GM19324 (cell line): ENCODE measurements around the gene RGS6.

ENCODE experiments used
- ATAC-seq: cut with Tn5 transposase; IDR thresholded peaks from one replicate; pipeline ENCODE4 v1.9.1; 2021; ENCODE audit warnings: mild to moderate bottlenecking, moderate library complexity; ENCODE audit not compliant: unreplicated experiment, low FRiP score

RGS6 gene

DNA sequence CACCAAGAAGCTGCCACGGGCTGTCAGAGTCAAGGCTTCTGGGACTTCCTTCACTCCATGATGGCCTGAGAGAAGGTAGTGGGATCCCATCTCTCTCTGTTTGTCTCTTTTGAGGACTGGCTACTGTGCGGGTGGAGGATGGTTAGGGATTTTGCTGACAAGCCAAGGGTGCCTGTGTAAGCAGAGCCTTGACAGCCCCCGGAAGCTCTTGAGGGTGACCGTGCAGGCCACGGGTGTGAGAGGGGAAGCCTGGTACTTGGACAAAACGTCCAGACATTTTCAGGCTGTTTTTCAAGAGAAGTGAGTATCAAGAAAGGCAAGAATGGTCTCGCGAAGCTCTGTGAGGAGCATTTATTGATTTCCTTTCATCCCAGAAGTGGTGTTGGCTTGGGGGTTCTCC, 609.3 kb downstream of the RGS6 start:
- ATAC-seq, result no peak

DNA sequence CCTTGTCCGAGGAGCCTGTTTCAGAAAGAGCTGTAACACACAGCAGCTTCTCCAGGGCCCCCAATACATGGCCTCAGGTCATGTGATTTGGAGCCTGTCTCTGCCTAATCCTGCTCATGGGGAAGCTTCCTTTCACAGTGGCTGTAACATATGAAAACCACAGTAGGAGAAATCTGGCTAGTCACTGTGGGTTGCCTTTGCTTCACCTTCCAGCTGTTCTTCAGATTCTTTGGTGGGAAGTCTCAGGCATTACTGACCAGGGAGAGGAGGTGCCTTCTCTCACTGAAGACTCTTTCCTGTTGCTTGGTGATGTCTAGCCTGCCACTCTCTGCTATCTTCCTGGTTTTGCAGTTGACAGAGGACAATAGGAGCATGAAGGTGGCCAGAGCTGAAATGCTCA, 611.1 kb downstream of the RGS6 start:
- no peak for ATAC-seq

DNA sequence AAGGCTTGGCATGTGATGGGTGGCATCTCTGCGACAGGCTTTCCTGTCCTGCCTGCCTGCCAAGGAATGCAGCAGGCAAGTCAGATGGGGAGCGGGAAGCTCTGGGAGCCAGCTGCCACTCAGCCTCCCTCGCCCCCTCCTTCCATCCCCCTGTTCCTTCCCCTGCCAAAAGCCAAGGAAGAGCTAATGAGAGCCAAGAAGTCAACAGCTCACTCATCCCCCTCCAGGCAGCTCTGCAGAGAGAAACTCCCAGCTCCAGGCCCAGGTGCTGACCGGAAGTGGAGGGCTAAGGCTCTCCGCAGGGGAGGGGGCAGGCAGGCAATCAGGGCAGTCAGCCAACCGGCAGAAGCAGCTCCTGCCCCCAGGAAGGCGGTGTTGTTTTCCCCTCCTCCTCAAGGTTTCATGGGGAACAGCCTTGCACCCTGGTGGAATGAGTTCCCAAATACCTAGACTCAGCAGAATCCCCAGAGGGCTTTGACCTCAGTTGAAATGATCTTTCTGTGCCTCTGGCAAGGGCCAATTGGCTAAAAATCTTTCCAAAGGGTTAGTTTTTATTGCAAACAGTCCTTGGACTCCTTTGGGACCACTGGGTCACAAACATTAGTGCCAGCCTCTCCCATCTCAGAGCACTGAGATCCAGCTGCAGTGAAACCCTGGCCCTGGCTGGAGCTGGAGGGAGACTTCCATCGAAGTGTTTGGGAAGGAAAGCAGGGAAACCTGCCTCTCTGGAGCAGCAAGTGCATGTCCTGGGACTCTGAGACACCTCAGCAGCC, 612.6 kb downstream of the RGS6 start:
- no peak for ATAC-seq

DNA sequence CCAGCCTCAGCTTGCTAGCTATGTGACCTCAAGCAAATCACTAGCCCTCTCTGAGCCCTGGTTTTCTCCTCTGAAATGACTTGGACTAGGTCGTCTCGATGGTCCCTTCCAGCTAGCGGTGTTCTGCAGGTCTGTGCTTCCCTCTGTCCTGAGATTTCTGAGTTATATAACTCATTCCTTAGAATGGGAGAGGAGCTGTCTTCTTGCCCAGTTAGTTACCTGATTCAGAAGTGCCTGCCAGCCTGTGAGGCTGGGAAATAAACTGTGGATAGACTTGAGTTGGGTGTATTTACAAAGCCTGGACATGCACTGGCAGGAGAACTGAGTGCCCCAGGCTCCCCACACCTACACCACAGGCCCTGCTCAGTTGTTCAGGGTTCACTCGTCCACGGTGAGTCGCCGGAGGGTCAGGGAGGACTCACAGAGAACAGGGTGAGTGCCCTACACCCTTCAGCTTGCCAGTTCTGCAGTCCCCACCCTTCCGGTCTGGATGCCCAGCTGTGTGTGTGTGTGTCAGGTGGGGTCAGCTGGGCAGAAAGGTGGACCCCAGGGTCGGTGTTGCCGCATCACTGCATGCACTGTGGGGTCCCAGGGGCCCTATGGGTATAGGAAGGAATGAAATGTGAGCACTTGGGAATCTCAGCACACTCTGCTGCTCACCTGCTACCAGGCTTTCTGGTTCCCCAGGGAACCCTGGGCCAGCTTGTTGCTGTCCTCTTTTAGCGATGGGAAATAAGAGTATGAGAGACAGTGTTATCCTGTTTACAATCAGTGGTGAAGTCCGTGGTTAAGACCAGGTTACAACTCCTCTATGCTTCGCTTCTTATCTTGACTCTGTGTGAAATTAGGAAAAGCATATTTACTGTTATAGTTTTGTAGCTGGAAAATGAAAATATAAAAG, 613.4 kb downstream of the RGS6 start:
- ATAC-seq, result no peak

DNA sequence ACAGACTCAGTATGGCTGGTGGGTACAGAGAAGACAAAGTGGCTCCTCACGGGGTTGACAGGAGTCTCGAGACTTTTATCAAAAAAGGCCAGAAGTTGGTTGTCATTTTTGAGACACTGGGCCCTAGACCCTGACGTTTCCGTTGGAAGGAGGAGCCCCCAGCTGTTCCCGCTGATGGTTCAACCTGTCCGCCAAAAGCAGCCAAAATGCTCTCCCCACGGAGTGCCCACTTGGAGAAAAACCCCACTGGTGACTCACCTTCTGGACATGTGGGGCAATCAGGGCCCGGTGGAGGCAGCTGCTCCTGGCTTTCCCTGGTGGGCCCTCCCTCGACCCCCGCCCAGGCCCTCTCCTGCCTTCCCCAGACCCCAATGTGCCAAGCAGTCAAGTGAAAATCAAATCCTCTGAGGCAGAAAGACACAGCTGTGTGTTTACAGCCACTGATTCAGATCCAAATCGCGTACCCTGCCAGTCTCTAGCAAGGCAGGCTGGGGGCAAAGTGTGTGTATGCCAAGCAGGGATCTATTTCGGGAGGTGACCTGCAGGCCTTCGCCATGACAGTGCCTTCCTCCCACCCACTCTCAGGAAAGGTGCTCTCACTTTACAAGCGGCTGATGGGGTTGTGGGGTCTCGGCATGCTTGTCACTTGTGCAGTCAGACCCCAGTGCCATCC, 614.3 kb downstream of the RGS6 start:
- no peak for ATAC-seq

DNA sequence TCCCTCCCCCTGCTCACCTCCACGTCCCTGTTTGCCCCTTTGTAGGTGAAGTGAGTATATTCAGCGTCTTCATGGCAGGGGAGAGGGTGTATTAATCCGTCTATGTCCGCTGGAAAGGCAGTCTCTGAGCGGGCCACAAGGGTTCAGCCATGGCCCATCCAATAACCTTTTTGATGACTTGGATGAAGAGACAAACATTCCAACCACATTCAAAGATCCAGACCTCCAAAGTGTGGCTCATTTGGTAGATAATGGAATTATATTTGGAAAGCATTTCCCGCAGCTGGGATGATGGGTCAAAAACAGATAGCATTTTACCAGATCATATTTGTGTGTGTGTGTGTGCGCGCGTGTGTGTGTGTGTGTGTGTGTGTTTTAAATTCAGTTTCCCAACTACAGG, 615.8 kb downstream of the RGS6 start:
- no peak for ATAC-seq

DNA sequence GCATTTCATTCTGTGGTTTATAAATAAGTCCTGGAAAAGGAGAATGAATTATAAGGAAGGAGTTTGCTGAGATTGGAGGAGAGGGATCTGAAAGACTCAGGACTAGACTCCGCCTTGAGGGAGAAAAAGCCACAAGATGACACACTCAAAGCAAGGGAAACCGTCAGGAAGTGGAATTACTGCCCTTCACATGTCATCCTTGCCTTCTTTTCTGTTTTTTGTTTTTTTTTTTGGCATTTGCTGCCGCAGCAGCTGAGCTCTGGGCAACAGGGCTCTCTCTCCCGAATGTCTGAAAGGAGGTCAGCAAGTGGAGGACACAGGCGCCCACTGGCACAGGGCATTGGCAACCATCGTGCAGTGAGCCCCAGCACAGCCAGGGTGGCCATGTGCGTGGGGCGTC, 616.8 kb downstream of the RGS6 start:
- no peak for ATAC-seq

DNA sequence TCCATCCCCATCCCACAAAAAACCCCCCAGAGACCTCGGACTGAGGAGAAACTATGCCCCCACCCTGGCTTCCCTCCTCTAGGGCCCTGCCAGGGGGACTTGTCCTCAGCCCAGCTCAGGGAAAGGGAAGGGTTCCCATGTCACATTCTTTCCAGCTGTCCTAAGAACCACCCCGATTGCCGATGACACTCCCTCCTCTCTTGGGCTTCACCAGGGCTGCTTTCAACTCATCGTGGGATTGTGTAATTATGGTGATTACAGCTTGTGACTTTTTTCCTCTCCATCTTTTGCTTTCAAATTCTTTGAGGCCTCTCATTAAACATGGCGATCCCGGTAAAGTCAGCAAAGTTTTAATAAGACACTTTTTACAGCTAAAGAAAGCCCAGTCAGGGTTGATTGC, 617.6 kb downstream of the RGS6 start:
- ATAC-seq, result no peak

DNA sequence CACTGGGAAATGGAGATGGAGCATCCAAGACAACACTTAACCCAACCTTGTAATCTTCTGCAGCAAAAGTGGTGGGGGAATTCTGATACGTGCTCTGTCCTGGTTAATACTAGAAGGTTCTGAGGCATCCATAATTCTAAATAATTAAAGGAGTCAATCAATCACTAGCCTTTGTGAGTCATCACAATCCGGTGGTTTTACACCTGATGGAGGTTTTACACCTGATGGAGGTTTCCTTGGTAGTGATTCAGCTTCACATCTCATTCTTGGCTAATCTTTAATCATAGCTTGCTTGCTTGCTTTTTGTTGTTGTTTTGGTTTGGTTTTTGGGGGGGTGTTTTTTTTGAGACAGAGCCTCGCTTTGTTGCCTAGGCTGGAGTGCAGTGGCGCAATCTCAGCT, 618.3 kb downstream of the RGS6 start:
- no peak for ATAC-seq

DNA sequence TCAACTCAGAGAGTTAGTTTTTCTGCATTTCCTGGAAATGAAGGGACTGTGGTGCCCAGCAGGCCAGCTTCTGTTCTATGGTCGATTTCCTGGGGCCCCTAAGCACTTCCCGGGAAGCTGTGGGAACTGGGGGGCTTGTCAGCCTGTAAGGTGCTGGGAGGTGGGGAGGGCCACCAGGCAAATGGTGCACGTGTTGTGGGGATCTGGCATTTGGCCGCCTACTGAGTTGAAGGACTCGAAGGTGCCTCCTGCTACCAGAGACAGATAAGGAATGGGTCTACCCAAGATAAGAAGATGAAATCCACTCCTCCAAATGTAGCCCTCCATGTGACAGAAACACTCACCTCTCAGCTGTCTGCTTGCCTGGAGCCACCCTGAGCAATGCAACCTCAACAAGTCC, 620.0 kb downstream of the RGS6 start:
- ATAC-seq, result no peak

DNA sequence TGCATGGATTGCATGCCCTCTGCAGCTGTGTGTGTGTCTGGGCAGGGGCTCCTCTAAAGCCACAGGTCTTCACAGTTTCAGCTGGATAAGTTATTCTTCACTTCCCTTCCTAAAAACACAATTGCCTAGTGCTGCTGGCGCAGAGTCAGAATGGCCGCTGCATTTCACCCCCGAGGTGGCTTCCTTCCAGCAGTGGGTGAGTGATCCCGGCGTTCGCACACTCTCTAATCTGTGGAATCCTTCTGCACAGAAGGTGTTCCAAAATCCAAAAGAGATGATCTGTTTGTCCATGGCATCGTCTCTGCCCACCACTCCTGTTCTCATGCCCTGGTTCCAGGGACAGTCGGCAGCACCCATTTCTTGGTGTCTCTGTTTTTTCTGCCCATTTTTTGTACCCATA, 620.9 kb downstream of the RGS6 start:
- no peak for ATAC-seq

DNA sequence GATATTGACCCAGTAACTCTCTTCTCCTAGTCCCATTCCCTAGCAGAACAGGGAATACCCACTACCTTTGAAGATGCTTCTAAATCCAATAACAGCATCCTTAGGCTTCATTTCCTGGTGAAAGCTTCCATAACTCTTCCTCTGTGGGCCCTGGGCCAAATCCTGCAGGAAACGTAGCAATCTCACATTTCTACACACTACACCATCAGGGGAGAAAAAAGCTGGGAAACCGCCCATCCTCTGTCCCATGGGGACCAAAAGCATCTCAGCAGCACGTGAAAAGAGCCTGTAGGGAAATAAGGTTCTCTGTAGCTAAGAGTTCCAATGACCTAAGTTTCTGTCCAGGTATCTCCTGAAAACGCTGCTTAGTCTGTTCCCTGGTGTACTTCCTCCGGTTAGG, 621.4 kb downstream of the RGS6 start:
- no peak for ATAC-seq

DNA sequence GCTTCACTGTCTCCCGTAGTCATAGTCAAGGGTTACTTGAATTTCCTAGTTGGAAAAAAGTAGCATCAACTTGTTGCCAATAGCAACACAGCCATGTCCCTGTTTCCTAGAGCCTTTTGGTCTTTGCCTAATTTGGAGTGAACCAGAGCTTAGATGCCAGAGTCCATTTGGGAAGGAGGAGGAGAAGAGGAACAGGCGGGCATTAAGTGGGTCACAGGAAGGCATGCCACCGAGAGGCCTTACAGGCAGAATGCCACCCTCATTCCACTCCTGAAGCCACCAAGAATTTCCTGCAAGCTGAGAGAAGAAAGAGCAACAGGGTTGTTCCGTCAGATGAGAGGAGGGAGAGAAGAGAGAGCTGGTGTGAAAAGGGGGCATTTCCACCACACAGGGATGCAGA, 622.2 kb downstream of the RGS6 start:
- ATAC-seq, result no peak

DNA sequence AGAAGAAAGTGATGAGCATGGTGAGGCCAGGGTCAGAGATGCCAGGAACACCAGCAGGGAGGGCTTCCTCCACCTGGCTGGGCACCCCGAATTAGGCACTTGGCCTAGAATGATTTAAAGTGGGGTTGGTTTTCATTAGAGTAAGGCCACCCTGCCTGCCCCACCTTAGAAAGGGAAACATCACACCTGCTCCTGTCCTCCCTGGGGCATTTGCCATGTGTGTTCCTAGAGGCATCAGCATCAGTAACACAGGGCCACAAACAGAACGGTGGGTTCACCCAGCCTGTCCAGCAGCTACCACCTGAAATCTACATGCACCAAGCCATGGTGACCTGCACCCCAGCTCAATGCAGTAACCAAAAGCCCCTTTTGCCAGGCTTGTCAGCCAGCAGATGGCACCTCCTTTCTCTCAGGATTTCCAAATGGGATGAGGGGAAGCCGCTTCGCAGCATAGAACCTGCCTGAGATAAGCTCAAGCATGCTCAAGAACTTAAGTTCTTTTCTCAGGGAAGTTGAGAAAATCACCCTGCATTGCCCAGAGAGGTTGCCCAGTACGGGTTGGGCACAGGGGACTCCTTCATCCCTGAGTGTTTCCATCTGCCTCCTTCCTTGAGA, 622.9 kb downstream of the RGS6 start:
- no peak for ATAC-seq

DNA sequence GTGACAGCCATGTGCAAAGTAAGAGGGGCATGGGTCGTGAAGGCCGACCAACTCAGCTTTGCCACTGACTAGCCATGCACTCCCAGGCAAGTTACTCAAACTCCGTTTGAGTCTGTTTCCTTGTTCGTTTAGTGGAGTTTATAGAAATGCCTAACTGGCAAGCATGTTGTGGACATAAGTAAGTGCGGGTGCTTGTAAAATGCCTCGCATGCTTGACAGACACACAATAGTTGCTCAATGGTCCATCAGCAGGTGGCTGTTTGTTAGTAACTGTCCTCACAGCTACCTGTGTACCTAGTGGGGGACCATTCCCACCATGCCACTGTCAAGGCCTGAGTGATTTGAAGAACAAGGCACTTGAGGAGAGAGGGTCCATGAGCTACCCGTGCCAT, 623.4 kb downstream of the RGS6 start:
- ATAC-seq, result no peak

DNA sequence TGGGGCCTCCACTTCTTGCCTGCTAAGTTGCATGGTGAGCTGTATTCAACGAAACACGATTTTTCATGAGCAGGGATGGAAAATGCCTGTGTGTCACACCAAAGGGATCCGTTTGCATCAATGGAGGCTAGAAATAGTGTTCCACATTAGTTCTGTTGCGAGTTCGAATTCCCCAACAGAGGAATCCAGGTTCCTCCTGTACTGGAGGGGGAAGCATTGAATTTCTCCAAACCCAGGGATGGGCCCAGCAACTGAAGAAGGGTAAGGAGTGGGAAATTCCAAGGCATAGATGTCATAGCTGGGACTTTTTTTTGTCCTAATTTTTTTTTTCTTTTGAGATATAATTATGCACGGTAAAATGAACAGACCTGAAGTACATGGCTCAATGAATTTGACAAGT, 625.4 kb downstream of the RGS6 start:
- ATAC-seq, result no peak

DNA sequence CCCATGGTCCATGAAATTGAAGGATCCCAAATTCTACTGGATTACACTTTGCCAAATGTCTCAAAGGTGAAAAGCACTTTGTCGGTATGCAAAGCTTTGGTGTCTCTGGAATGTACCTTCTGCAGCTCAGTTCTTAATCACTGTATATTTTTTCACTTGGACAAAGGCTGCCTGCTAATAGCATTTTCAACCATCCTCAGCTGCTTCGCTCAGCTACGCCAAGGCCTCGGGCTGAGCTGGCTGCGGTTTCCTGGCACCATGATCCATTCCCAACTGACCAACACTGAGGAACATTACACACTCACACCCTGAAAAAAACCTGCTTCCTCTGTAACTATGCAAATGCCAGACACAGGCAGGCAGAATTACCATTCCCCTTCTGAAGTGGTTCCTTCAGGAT, 626.5 kb downstream of the RGS6 start:
- no peak for ATAC-seq

DNA sequence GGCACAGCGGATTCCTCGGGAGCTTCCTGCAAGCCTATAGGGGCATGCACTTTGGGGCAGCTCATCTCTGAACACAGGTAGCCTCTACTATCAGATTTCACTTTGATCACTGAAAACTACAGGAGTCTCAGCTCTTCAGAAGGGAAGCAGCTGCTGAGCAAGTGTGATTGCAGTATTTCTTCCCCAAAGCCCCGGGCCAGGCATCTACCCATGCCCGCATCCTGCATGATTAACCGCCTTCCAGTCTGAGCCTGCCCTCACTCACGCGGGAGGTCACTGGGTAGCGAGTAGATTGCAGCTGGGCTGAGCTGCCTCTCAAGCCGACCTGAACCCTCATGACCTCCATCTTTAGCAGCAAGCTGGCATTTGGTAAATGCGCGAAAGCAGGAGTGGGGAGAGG, 627.0 kb downstream of the RGS6 start:
- ATAC-seq, result no peak

DNA sequence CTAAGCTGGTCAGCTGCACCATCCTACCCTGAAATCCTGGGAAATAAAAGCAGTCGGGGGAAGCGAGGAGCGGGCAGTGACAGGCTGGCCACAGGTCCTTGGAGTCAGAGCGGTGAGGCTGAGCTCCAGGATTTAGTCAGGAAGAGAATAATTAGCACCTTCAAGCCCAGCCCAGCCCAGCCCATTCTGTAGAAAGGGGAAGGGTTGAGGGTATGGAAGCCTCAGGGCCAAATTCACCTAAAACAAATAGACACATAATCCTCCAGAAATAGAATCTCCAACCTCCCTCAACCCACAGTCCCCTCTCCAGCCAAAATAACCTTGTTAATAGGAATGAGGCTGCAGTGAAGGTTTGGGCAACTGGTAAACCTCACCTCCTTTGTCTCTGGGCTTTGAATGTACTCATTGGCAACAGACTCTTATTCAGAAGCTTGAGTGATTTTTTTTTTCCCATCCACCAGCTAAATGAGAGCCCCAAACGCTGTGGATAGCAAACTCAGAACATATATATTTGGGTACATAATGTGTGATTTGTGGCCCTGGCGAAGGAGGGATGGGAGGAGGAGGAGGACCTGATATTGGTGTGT, 627.5 kb downstream of the RGS6 start:
- no peak for ATAC-seq

DNA sequence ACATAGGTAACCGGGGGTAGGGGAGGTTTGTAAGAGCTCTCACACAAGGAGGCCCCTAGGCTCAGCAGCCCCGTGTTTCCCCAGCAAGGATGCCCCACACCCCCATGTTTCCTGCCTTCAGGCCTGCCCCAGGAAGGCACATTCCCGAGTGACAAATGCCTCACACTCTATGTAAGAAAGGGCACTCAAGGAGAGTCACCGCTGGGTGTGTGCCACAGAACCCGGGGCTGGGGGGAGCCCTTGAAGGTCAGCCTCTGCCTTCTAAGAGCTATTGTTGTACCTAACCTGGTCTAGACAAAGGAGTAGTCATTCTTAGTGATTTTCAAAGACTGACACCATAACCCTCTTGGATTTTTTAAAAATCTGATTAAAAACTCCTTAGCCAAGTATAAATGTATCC, 628.1 kb downstream of the RGS6 start:
- no peak for ATAC-seq
